C4-2B (cell line): ENCODE data around the gene ZNF516.

ENCODE experiments used
- CTCF ChIP-seq: fragments of 450-650 bp; conservative IDR thresholded peaks from 2 replicates; pipeline ENCODE4 v1.5.1; 2017; ENCODE audit warnings: mild to moderate bottlenecking
- ZFX ChIP-seq: fragments of 450-650 bp; IDR thresholded peaks from 2 replicates; pipeline ENCODE4 v1.6.1; 2017

GRCh38 chr18:76391746-76392145 is 103.3 kb downstream of the ZNF516 start:
- TF ChIP-seq CTCF (no peak), ZFX (no peak)
